CD4-positive, alpha-beta memory T cell (primary cell): Measurements from ENCODE around the gene MYL3. TPM values are rescaled to one million over a fixed set of nuclear protein-coding genes. Genes with fewer than 3 reads are reported as not detected.
"Not testable (repeated sequence)": the region's sequence is repeated elsewhere in the genome, so short reads cannot be mapped to it uniquely, and the experiment has no call there.

ENCODE experiments used
- CTCF ChIA-PET: fragments of 350-600 bp; sonication (Branson Sonifier 250); formaldehyde crosslinking; loops from one replicate; lab custom pipeline; 2021; ENCODE audit warnings: inconsistent platforms; ENCODE audit not compliant: partially characterized antibody; lab: Charles Lee
- POLR2A ChIA-PET: fragments of 350-600 bp; sonication (Branson Sonifier 250); formaldehyde crosslinking; loops from one replicate; lab custom pipeline; 2021; ENCODE audit not compliant: partially characterized antibody; lab: Charles Lee
- DNase-seq, 5 donors: peaks; one replicate each; pipeline versions ENCODE4 v3.0.0 to v3.0.0-alpha.2; 2020 to 2022; ENCODE audit warnings: mixed read lengths in 1 of 5
- H3K27ac ChIP-seq: one replicate; pipeline ENCODE4 v1.7.0; 2013; ENCODE audit warnings: low read depth, low read length
- H3K27me3 ChIP-seq: 2 replicates; pipeline ENCODE4 v1.7.0; 2013; ENCODE audit warnings: mild to moderate bottlenecking, low read length, moderate library complexity; ENCODE audit not compliant: insufficient read depth
- H3K36me3 ChIP-seq: 2 replicates; pipeline ENCODE4 v1.7.0; 2013; ENCODE audit warnings: mild to moderate bottlenecking, low read length, moderate library complexity; ENCODE audit not compliant: insufficient read depth
- H3K4me1 ChIP-seq: 2 replicates; pipeline ENCODE4 v1.7.0; 2013; ENCODE audit warnings: mild to moderate bottlenecking, low read length, moderate library complexity; ENCODE audit not compliant: insufficient read depth
- H3K4me3 ChIP-seq, 2 donors: one replicate each; pipeline ENCODE4 v1.7.0; 2013; ENCODE audit warnings: low read length in 2 of 2, mild to moderate bottlenecking in 1 of 2
- H3K9me3 ChIP-seq, 2 donors: one replicate each; pipeline ENCODE4 v1.7.0; 2013; ENCODE audit warnings: low read length in 2 of 2, control low read depth in 1 of 2; ENCODE audit not compliant: control insufficient read depth in 1 of 2
- H3K27ac Mint-ChIP-seq, 7 donors: one replicate each; pipeline ENCODE4 v1.8.0; 2020 to 2021; ENCODE audit warnings: mixed read lengths in 7 of 7, mild to moderate bottlenecking in 6 of 7, inconsistent platforms in 3 of 7, moderate library complexity in 3 of 7
- H3K27me3 Mint-ChIP-seq, 2 donors: one replicate each; pipeline ENCODE4 v1.8.0; 2020 to 2021; ENCODE audit warnings: mixed read lengths in 2 of 2
- H3K36me3 Mint-ChIP-seq, 2 donors: one replicate each; pipeline ENCODE4 v1.8.0; 2020 to 2021; ENCODE audit warnings: mixed read lengths in 2 of 2, inconsistent platforms in 1 of 2, mild to moderate bottlenecking in 1 of 2
- H3K4me1 Mint-ChIP-seq, 4 donors: one replicate each; pipeline ENCODE4 v1.8.0; 2020 to 2021; ENCODE audit warnings: mixed read lengths in 4 of 4, mild to moderate bottlenecking in 1 of 4
- H3K4me3 Mint-ChIP-seq, 8 donors: one replicate each; pipeline ENCODE4 v1.8.0; 2020 to 2021; ENCODE audit warnings: mixed read lengths in 8 of 8, mild to moderate bottlenecking in 7 of 8, moderate library complexity in 6 of 8, inconsistent platforms in 3 of 8
- H3K9me3 Mint-ChIP-seq, 8 donors: one replicate each; pipeline ENCODE4 v1.8.0; 2020 to 2021; ENCODE audit warnings: mixed read lengths in 8 of 8, mild to moderate bottlenecking in 5 of 8, inconsistent platforms in 3 of 8, moderate library complexity in 1 of 8
- intact Hi-C: fragments of 100-400 bp; cut with micrococcal nuclease; formaldehyde crosslinking; loops from one replicate; pipeline ENCODE4 v1.15.1; 2023
- polyA plus RNA-seq, 2 donors: library from polyadenylated mRNA; unstranded; fragments of 300-500 nt; fragmentation: Illumina TruSeq; gene quantifications; one replicate each; pipeline ENCODE4 v1.2.3, GENCODE V29; 2021
- total RNA-seq, 2 experiments: library from RNA; stranded (reverse); gene quantifications; one replicate each; pipeline ENCODE4 v1.2.3, GENCODE V29; 2021

Gene MYL3
- total and polyA plus RNA-seq, 4 experiments from 2014 or later = not detected

DNA sequence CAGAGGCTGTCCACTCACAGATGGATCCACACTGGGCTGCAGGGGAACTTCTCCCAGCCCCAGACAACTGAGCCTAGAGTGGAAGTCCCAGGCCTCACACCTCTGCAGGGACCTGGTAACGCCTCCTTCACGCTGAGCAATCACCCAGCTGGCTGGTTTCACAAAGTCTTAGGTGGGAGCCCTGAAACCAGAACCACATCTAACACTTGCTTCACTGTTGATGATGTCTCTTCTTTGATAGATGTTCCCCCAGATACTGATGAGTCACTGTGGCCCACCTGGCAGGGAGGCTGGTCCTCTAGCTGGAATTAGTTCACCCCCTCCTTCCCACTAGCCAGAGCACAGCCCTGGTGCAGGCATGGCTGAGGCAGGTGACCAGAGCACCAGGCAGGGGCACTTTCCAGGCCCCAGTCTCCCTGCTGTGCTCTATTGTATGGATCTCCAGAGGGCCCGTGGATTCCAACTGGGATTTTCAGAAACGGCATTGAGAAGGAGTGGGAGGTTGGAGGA is 33.5 kb downstream of the MYL3 start:
- POLR2A ChIA-PET = no interaction called here
- Mint-ChIP-seq H3K4me1 (no peaks in the 10 kb centered on the region), H3K4me3 (no peak overlapping the region), H3K9me3 (no peaks in the 10 kb centered on the region), H3K27me3 (peaks cover 4 to 5% of the 10 kb centered on the region in 2 donors), H3K27ac (peak overlapping the region in 1 of 7 donors; percentile 39), H3K36me3 (no peaks in the 10 kb centered on the region)
- Histone ChIP-seq H3K27me3 (no peaks in the 10 kb centered on the region), H3K9me3 (no peaks in the 10 kb centered on the region), H3K36me3 (no peaks in the 10 kb centered on the region), H3K4me1 (no peaks in the 10 kb centered on the region), H3K4me3 (no peak overlapping the region), H3K27ac (no peak overlapping the region)
- intact Hi-C loops = no loop called here
- DNase-seq = no peak
- CTCF ChIA-PET = no interaction called here

DNA sequence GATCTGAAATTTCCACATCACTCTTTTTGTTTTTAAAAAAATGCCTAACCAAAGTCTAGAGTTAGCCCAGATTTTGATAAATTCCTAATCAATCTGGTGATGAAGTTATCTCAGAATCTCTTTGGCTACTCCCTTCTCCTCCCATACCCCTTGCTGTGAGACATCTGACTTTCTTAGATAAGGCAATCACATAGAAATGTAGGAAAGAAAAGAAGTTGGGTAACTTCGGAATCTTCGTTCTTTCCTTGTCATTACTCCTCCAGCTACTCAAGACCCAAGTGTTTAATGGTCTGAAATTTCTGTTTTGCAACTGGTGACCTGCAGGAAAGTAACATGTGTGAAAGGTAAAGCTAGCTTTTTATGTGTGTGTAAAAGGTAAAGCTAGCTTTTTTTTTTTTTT is 37.8 kb downstream of the MYL3 start:
- CTCF ChIA-PET = interaction anchor here (0.6 kb wide), 2 partner anchors 11 to 111 kb away, joined by 3 read pairs; no protein-coding TSS in a partner anchor

DNA sequence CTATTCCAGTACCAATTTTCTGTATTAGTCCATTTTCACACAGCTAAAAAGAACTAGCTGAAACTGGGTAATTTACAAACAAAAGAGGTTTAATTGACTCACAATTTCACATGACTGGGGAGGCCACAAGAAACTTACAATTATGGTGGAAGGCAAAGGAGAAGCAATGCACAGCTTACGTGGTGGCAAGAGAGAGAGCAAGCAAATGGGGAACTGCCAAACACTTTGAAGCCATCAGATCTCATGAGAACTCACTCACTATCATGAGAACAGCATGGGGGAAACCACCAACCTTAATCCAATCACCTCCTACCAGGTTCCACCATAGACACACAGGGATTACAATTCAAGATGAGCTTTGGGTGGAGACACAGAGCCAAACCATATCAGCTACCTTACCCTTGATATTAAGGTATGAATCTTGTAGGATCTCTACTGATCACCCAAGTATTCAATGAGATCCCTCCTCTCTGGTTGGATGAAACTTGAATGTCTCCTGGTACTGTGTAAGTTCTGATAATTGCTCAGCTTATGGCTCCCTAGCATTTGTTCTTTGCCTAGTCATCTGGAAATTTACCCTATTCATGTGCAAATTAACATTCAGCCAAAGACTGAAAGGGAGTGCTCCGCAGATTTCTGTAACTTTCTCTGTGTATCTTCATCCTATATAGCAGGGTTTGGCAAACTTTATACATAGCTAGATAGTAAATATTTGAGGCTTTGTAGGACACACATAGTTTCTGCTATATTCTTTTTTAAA is 38.9 kb downstream of the MYL3 start:
- no peak overlapping the region for H3K4me3 ChIP-seq
- no peaks in the 10 kb centered on the region for H3K4me1 ChIP-seq
- H3K27ac ChIP-seq = no peak overlapping the region
- Mint-ChIP-seq H3K4me3 (no peak overlapping the region), H3K4me1 (no peaks in the 10 kb centered on the region), H3K27ac (no peak overlapping the region), H3K27me3 (peaks cover 6 to 14% of the 10 kb centered on the region in 2 donors), H3K36me3 (peaks cover 4 to 14% of the 10 kb centered on the region in 2 donors), H3K9me3 (peaks cover 1 to 33% (median 22%) of the 10 kb centered on the region in 8 donors)
- DNase-seq = no peak
- no peaks in the 10 kb centered on the region for H3K27me3 ChIP-seq
- intact Hi-C loops = no loop called here
- ChIA-PET POLR2A (no interaction called here), CTCF (no interaction called here)
- no peaks in the 10 kb centered on the region for H3K9me3 ChIP-seq
- H3K36me3 ChIP-seq = no peaks in the 10 kb centered on the region

More for the DNA sequence above, 37.8 kb downstream of the MYL3 start:
- H3K36me3 Mint-ChIP-seq = peaks cover 4 to 14% of the 10 kb centered on the region in 2 donors
- DNase-seq = no peak
- POLR2A ChIA-PET = no interaction called here
- H3K9me3 Mint-ChIP-seq = peaks cover 1 to 33% (median 22%) of the 10 kb centered on the region in 8 donors
- no peaks in the 10 kb centered on the region for H3K27me3 ChIP-seq
- H3K4me3 ChIP-seq = no peak overlapping the region
- H3K9me3 ChIP-seq = no peaks in the 10 kb centered on the region
- intact Hi-C loops = no loop called here
- no peak overlapping the region for H3K4me3 Mint-ChIP-seq
- no peak overlapping the region for H3K27ac Mint-ChIP-seq
- no peaks in the 10 kb centered on the region for H3K4me1 ChIP-seq
- no peaks in the 10 kb centered on the region for H3K36me3 ChIP-seq
- no peak overlapping the region for H3K27ac ChIP-seq
- H3K4me1 Mint-ChIP-seq = no peaks in the 10 kb centered on the region
- peaks cover 6 to 11% of the 10 kb centered on the region in 2 donors for H3K27me3 Mint-ChIP-seq

DNA sequence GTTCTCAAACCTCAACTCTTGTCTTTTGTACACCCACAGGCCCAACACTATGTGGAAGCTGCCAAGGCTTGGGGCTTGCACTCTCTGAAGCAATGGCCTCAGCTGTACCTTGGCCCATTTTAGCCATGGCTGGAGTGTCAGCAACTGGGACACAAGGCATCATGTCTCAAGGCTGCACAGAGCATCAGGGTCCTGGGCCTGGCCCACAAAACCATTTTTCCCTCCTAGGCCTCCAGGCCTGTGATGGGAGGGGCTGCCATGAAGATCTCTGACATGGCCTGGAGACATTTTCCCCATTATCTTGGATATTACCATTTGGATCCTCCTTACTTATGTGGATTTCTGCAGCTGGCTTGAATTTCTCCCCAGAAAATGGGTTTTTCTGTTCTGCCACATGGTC is 39.9 kb downstream of the MYL3 start:
- H3K9me3 ChIP-seq, CTCF ChIA-PET, H3K4me3 ChIP-seq, H3K36me3 ChIP-seq, H3K27ac Mint-ChIP-seq, H3K4me1 Mint-ChIP-seq, intact Hi-C loops, H3K4me3 Mint-ChIP-seq, H3K27me3 ChIP-seq, POLR2A ChIA-PET, H3K27ac ChIP-seq, DNase-seq, H3K4me1 ChIP-seq: not testable (repeated sequence)
- H3K9me3 Mint-ChIP-seq = peaks cover 1 to 33% (median 22%) of the 10 kb centered on the region in 8 donors
- H3K27me3 Mint-ChIP-seq = peaks cover 6 to 14% of the 10 kb centered on the region in 2 donors
- peaks cover 4 to 14% of the 10 kb centered on the region in 2 donors for H3K36me3 Mint-ChIP-seq

DNA sequence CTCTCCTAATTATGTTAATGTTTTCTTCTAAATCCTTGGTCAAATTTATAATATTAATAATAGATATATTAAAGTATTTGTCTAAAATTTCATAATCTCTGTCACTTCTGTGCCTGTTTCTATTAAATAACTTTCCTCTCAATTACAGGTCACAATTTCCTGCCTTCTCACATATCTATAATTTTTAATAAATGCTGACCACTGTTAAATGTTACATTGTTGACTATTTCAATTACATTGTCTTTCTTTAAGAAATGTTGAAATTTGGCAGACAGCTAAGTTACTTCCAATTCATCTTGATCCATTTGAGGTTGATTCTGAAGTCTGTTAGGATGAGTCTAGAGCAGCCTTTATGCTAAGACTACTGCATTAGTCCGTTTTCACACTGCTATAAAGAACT is 41.7 kb downstream of the MYL3 start:
- Mint-ChIP-seq H3K27me3 (peaks cover 8 to 12% of the 10 kb centered on the region in 2 donors), H3K36me3 (peaks cover 4 to 14% of the 10 kb centered on the region in 2 donors), H3K4me3 (no peak overlapping the region), H3K27ac (no peak overlapping the region), H3K4me1 (no peaks in the 10 kb centered on the region), H3K9me3 (peaks cover 1 to 33% (median 22%) of the 10 kb centered on the region in 8 donors)
- ChIA-PET CTCF (no interaction called here), POLR2A (no interaction called here)
- Histone ChIP-seq H3K36me3 (no peaks in the 10 kb centered on the region), H3K9me3 (no peaks in the 10 kb centered on the region), H3K4me1 (no peaks in the 10 kb centered on the region), H3K4me3 (no peak overlapping the region), H3K27me3 (no peaks in the 10 kb centered on the region), H3K27ac (no peak overlapping the region)
- no peak for DNase-seq
- intact Hi-C loops = no loop called here

DNA sequence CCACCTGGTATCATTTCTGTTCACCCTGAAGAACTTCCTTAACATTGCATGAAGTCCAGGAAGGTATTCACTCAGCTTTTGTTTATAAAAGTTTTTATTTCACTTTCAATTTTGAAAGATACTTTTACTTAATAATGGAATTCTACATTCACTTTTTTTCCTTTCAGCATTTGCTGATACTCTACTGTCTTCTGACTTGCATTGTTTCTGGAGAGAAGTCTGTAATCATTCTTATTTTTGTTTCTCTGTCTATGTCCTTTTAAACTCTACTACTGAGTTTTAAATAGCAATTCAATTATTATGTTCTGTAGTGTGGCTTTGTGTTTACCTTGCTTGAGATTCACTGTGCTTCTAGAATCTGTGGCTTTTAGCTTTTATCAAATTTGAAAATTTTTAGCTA is 42.4 kb downstream of the MYL3 start:
- CTCF ChIA-PET = interaction anchor here (1.2 kb wide), 1 partner anchor 45 kb away, joined by 4 read pairs; no protein-coding TSS in a partner anchor
- no peak overlapping the region for H3K4me3 Mint-ChIP-seq
- no peaks in the 10 kb centered on the region for H3K4me1 ChIP-seq
- H3K36me3 ChIP-seq = no peaks in the 10 kb centered on the region
- no peak overlapping the region for H3K4me3 ChIP-seq
- H3K27me3 Mint-ChIP-seq = peaks cover 7 to 11% of the 10 kb centered on the region in 2 donors
- H3K36me3 Mint-ChIP-seq = peaks cover 4 to 14% of the 10 kb centered on the region in 2 donors
- DNase-seq = no peak
- intact Hi-C loops = no loop called here
- peaks cover 1 to 33% (median 22%) of the 10 kb centered on the region in 8 donors for H3K9me3 Mint-ChIP-seq
- H3K27ac Mint-ChIP-seq = no peak overlapping the region
- H3K27me3 ChIP-seq = no peaks in the 10 kb centered on the region
- H3K27ac ChIP-seq = no peak overlapping the region
- H3K9me3 ChIP-seq = no peaks in the 10 kb centered on the region
- no peaks in the 10 kb centered on the region for H3K4me1 Mint-ChIP-seq
- POLR2A ChIA-PET = no interaction called here

DNA sequence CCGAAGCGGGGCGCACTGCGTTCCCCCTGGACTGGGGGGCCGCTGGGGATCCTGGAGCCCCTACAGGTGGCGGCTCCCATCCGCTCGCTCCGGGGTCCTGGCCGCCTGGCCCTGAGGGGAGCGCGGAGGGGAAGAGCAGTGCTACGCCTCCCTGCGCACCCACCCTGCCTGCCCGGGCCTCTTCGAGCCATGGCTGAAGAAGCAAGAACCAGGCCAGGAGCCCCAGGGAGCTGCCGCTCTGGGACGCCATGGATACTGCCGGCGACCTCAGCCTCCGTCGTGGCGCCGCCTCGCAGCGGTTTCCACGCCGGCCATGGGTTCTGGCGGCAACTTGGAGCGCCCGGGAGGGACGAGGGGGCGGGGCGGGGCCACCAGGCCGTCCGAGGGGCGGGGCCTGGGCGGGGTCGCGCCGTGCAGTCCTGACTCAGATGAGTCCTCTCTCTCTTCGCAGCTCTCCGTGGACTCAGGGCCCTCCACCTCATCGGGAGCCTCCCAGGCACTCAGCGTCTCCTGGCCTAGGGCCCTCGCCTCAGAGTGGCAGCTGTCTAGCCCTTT is 50.9 kb downstream of the MYL3 start:
- Histone ChIP-seq H3K9me3 (no peaks in the 10 kb centered on the region), H3K4me1 (peaks cover 16% of the 10 kb centered on the region), H3K27ac (no peak overlapping the region), H3K4me3 (peak overlapping the region in 1 of 2 donors; percentile 28), H3K36me3 (no peaks in the 10 kb centered on the region), H3K27me3 (no peaks in the 10 kb centered on the region)
- peak overlapping the region in 3 of 7 donors; percentile 19 to 60 (median 23) for H3K27ac Mint-ChIP-seq
- H3K4me1 Mint-ChIP-seq = peaks cover 10 to 21% (median 16%) of the 10 kb centered on the region in 4 donors
- H3K9me3 Mint-ChIP-seq = no peaks in the 10 kb centered on the region
- peaks cover 1 to 2% of the 10 kb centered on the region in 2 donors for H3K27me3 Mint-ChIP-seq
- CTCF ChIA-PET = interaction anchor here (1.0 to 2.0 kb wide), 2 partner anchors 9 to 34 kb away, joined by 3 to 7 read pairs; no protein-coding TSS in a partner anchor
- intact Hi-C loops = no loop called here
- H3K4me3 Mint-ChIP-seq = peak overlapping the region; percentile 79 to 89 (median 82)
- H3K36me3 Mint-ChIP-seq = no peaks in the 10 kb centered on the region
- peak; percentile 45 to 76 (median 53) for DNase-seq
- POLR2A ChIA-PET = no interaction called here
